ENCODE results near the gene FASTK. TPM values are rescaled to one million over a fixed set of nuclear protein-coding genes. Genes with fewer than 3 reads are reported as not detected.

FASTK gene
- total RNA-seq, 2 donors from 2014 or later = 64.0 to 71.0 TPM

DNA sequence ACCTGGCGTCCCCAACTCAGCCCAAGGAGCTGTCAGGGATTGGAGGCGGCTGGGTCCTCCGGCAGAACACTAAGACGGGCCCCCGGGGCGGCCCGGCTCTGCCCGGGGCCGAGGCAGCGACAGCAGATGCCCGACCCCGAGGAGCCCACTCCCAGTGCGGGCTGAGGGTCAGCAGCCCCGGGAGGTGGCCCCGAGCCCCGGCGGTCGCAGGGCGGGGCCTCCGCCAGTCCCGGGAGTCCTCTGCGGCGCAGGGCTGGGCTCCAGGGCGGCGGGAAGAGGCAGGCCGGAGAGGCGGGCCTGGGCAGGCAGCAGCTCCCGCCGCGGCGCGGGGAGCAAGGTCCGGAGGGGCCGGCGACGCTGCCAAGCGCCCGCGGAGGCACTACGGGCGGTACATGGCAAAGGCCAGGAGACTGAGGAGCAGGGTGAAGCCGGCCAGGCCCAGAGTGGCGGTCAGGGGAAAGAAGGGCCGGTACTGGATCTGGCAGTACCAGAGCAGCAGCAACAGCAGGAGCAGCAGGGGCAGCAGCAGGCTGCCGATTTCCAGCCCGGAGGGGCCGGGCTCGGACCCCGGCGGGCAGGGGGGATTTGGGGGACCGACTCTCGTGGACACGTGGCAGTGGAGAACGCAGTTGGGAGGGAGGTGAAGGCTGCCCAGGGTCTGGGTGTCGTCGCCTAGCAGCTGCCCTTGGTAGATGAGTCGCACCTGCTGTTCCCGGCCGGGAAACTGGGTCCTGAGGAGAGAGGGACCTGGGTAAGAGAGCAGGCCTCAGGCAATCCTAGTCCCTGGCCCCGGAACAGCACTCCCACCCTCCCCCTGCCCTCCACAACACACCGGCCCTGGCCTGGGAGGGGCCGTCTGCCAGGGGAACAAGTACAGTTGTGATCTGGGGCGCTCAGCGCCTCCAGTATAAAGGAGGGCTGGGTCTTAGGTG is 827 bp upstream of the FASTK start:
- Mint-ChIP-seq H3K27ac (peak overlapping the region; percentile 72), H3K27me3 (ENCODE audit: insufficient read depth) (peaks cover 1% of the 10 kb centered on the region), H3K4me1 (peaks cover 31% of the 10 kb centered on the region), H3K4me3 (peak overlapping the region; percentile 76), H3K36me3 (ENCODE audit: low read depth) (peaks cover 7% of the 10 kb centered on the region), H3K9me3 (no peaks in the 10 kb centered on the region)
- Histone ChIP-seq H3K9ac (ENCODE audit: extremely low read depth, low read length, poor library complexity, severe bottlenecking) (peak overlapping the region; percentile 20), H3K9me3 (ENCODE audit: control insufficient read depth, low read length) (no peaks in the 10 kb centered on the region), H3K27ac (ENCODE audit: low read depth, low read length) (peak overlapping the region; percentile 55), H3K4me1 (ENCODE audit: control insufficient read depth, insufficient read depth, low read length) (peaks cover 20% of the 10 kb centered on the region), H3K36me3 (ENCODE audit: control insufficient read depth, insufficient read depth, low read length) (peaks cover 4% of the 10 kb centered on the region), H3K4me3 (ENCODE audit: low read length) (peak overlapping the region; percentile 93), H3K27me3 (ENCODE audit: control insufficient read depth, insufficient read depth, low read length, poor library complexity, severe bottlenecking) (peaks cover 6% of the 10 kb centered on the region)
- TF ChIP-seq, protein P1, sequence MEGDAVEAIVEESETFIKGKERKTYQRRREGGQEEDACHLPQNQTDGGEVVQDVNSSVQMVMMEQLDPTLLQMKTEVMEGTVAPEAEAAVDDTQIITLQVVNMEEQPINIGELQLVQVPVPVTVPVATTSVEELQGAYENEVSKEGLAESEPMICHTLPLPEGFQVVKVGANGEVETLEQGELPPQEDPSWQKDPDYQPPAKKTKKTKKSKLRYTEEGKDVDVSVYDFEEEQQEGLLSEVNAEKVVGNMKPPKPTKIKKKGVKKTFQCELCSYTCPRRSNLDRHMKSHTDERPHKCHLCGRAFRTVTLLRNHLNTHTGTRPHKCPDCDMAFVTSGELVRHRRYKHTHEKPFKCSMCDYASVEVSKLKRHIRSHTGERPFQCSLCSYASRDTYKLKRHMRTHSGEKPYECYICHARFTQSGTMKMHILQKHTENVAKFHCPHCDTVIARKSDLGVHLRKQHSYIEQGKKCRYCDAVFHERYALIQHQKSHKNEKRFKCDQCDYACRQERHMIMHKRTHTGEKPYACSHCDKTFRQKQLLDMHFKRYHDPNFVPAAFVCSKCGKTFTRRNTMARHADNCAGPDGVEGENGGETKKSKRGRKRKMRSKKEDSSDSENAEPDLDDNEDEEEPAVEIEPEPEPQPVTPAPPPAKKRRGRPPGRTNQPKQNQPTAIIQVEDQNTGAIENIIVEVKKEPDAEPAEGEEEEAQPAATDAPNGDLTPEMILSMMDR (conservative IDR thresholded peaks at IDR 0.05) = no peak
- DNase-seq = peak; percentile 61
- WGBS, 2 experiments (ENCODE audit: insufficient coverage in 1 of 2, insufficient read length in 1 of 2) = 36 to 45% methylated on average over 33 to 64 of the region's 64 CpGs

DNA sequence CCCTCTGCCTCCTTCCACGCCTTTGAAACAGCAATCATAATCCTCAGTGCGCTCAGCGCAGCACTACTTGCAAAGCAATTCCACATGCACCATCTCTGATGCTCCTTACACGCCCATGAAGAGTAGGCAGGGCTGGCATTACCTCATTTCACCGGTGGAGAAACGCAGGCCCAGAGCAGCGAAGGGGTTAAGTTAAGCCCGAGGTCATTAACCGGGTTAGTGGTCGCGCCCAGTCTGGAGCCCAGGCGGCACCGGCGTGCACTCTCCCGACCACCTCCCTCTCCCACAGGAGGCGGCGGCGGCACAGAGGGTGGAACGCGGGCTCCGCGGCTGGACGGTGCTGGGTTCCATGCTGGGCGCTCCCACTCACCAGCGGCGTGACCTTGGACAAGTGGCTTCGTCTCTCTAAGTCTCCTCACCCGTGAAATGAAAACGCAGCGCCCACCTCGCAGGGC is 515 bp downstream of the FASTK start:
- peak overlapping the region; percentile 93 for H3K4me3 ChIP-seq (ENCODE audit: low read length)
- peak overlapping the region; percentile 86 for H3K9ac ChIP-seq (ENCODE audit: extremely low read depth, low read length, poor library complexity, severe bottlenecking)
- H3K9me3 Mint-ChIP-seq = no peaks in the 10 kb centered on the region
- WGBS, 2 experiments (ENCODE audit: insufficient coverage in 1 of 2, insufficient read length in 1 of 2) = 1 to 2% methylated on average over 12 to 31 of the region's 31 CpGs
- H3K4me1 Mint-ChIP-seq = peaks cover 35% of the 10 kb centered on the region
- H3K36me3 Mint-ChIP-seq (ENCODE audit: low read depth) = peaks cover 15% of the 10 kb centered on the region
- H3K36me3 ChIP-seq (ENCODE audit: control insufficient read depth, insufficient read depth, low read length) = peaks cover 10% of the 10 kb centered on the region
- peaks cover 20% of the 10 kb centered on the region for H3K4me1 ChIP-seq (ENCODE audit: control insufficient read depth, insufficient read depth, low read length)
- peak overlapping the region; percentile 73 for H3K27ac ChIP-seq (ENCODE audit: low read depth, low read length)
- H3K27ac Mint-ChIP-seq = peak overlapping the region; percentile 83
- TF ChIP-seq, protein P1 (conservative IDR thresholded peaks at IDR 0.05) = no peak
- peak; percentile 70 for DNase-seq
- H3K9me3 ChIP-seq (ENCODE audit: control insufficient read depth, low read length) = no peaks in the 10 kb centered on the region
- peaks cover 1% of the 10 kb centered on the region for H3K27me3 Mint-ChIP-seq (ENCODE audit: insufficient read depth)
- peaks cover 6% of the 10 kb centered on the region for H3K27me3 ChIP-seq (ENCODE audit: control insufficient read depth, insufficient read depth, low read length, poor library complexity, severe bottlenecking)
- H3K4me3 Mint-ChIP-seq = peak overlapping the region; percentile 76

DNA sequence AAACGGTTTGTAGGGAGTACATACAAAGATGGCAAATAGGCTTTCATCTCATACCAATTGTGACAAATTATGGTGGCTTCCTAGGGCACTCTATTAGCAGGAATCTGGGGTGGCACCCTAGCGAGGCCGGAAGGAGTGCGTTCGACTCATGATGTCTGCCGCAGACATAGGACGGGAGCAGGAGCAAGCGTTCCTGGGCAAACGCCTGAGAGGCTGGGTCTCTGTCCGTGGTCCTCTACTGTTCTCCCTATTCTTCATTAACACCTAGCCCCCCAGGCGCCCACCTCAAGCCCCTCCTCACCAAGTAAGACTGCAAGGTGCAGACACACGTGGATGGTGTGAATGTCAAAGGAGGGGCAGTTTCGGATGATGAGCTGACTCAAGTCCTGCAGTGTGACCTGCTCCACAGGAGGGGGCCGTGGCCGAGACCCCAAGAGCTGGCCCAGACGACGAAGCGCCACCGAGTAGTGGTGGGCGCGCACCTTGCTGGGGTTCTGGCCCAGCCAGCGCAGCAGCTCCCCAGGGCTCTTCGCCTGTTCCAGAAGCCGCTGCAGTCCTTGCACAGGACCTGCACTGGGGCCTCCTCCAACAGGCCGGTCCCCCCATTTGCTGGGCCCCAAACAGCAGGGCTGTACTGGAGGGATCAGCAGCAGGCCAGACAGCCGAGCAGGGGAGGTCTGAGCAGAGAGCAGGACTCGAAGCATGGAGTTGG is 1.3 kb downstream of the FASTK start:
- H3K36me3 Mint-ChIP-seq (ENCODE audit: low read depth) = peaks cover 19% of the 10 kb centered on the region
- peaks cover 13% of the 10 kb centered on the region for H3K36me3 ChIP-seq (ENCODE audit: control insufficient read depth, insufficient read depth, low read length)
- no peaks in the 10 kb centered on the region for H3K9me3 ChIP-seq (ENCODE audit: control insufficient read depth, low read length)
- H3K27me3 Mint-ChIP-seq (ENCODE audit: insufficient read depth) = peaks cover under 1% of the 10 kb centered on the region
- TF ChIP-seq, protein P1 (conservative IDR thresholded peaks at IDR 0.05) = no peak
- H3K27ac ChIP-seq (ENCODE audit: low read depth, low read length) = no peak overlapping the region
- peak overlapping the region; percentile 86 for H3K9ac ChIP-seq (ENCODE audit: extremely low read depth, low read length, poor library complexity, severe bottlenecking)
- peak overlapping the region; percentile 76 for H3K4me3 Mint-ChIP-seq
- H3K9me3 Mint-ChIP-seq = no peaks in the 10 kb centered on the region
- no peak for DNase-seq
- H3K27ac Mint-ChIP-seq = peak overlapping the region; percentile 81
- peaks cover 32% of the 10 kb centered on the region for H3K4me1 Mint-ChIP-seq
- peaks cover 20% of the 10 kb centered on the region for H3K4me1 ChIP-seq (ENCODE audit: control insufficient read depth, insufficient read depth, low read length)
- WGBS, 2 experiments (ENCODE audit: insufficient coverage in 1 of 2, insufficient read length in 1 of 2) = 86 to 89% methylated on average over 8 to 27 of the region's 27 CpGs
- H3K4me3 ChIP-seq (ENCODE audit: low read length) = peak overlapping the region; percentile 93
- peaks cover 6% of the 10 kb centered on the region for H3K27me3 ChIP-seq (ENCODE audit: control insufficient read depth, insufficient read depth, low read length, poor library complexity, severe bottlenecking)
